Activated CD4-positive, CD25-positive, alpha-beta regulatory T cell (primary cell): ENCODE measurements around the gene GPC5.
"Not testable (repeated sequence)": the region's sequence is repeated elsewhere in the genome, so short reads cannot be mapped to it uniquely, and the experiment has no call there.

Experiments
- DNase-seq, 4 experiments: peaks; one replicate each; lab custom pipeline; 2025; lab: John Stamatoyannopoulos, UW

Gene GPC5

GRCh38 chr13:91773591-91774227 lies 375.3 kb downstream of the GPC5 start:
- no peak for DNase-seq

GRCh38 chr13:91774397-91774796 lies 376.0 kb downstream of the GPC5 start:
- no peak for DNase-seq

GRCh38 chr13:91776611-91777193 lies 378.3 kb downstream of the GPC5 start:
- no peak for DNase-seq

- no peak for DNase-seq
Observed at GRCh38 chr13:91778123-91778522, 379.7 kb downstream of the GPC5 start.

GRCh38 chr13:91781982-91782691 lies 383.7 kb downstream of the GPC5 start:
- not testable (repeated sequence) for DNase-seq

- DNase-seq: no peak
Observed at GRCh38 chr13:91785431-91786119, 387.2 kb downstream of the GPC5 start.

- no peak for DNase-seq
Observed at GRCh38 chr13:91792054-91792453, 393.6 kb downstream of the GPC5 start.

- no peak for DNase-seq
Observed at GRCh38 chr13:91797567-91797966, 399.1 kb downstream of the GPC5 start.

GRCh38 chr13:91798338-91798737 lies 399.9 kb downstream of the GPC5 start:
- not testable (repeated sequence) for DNase-seq

- not testable (repeated sequence) for DNase-seq
Observed at GRCh38 chr13:91801772-91802171, 403.4 kb downstream of the GPC5 start.

GRCh38 chr13:91802957-91803356 lies 404.5 kb downstream of the GPC5 start:
- no peak for DNase-seq

- DNase-seq: no peak
Observed at GRCh38 chr13:91804724-91805123, 406.3 kb downstream of the GPC5 start.

- no peak for DNase-seq
Observed at GRCh38 chr13:91805605-91806004, 407.2 kb downstream of the GPC5 start.

- DNase-seq: no peak
Observed at GRCh38 chr13:91809161-91809560, 410.7 kb downstream of the GPC5 start.

GRCh38 chr13:91813253-91813652 lies 414.8 kb downstream of the GPC5 start:
- DNase-seq: no peak

- DNase-seq: no peak
Observed at GRCh38 chr13:91816263-91816807, 417.9 kb downstream of the GPC5 start.

- DNase-seq: no peak
Observed at GRCh38 chr13:91817250-91817649, 418.8 kb downstream of the GPC5 start.

GRCh38 chr13:91824416-91824815 lies 426.0 kb downstream of the GPC5 start:
- DNase-seq: no peak

GRCh38 chr13:91825516-91825915 lies 427.1 kb downstream of the GPC5 start:
- no peak for DNase-seq

GRCh38 chr13:91836553-91836952 lies 438.1 kb downstream of the GPC5 start:
- DNase-seq: no peak

- DNase-seq: no peak
Observed at GRCh38 chr13:91845612-91846011, 447.2 kb downstream of the GPC5 start.

- DNase-seq: no peak
Observed at GRCh38 chr13:91863699-91864098, 465.3 kb downstream of the GPC5 start.
